Measurements from ENCODE around the gene ARL11. TPM values are rescaled to one million over a fixed set of nuclear protein-coding genes. Genes with fewer than 3 reads are reported as not detected.
"Not testable (repeated sequence)": the region's sequence is repeated elsewhere in the genome, so short reads cannot be mapped to it uniquely, and the experiment has no call there.

The ARL11 gene
- polyA plus RNA-seq, 3 donors from 2014 or later, result 0.27 to 1.3 (median 0.38) TPM

DNA sequence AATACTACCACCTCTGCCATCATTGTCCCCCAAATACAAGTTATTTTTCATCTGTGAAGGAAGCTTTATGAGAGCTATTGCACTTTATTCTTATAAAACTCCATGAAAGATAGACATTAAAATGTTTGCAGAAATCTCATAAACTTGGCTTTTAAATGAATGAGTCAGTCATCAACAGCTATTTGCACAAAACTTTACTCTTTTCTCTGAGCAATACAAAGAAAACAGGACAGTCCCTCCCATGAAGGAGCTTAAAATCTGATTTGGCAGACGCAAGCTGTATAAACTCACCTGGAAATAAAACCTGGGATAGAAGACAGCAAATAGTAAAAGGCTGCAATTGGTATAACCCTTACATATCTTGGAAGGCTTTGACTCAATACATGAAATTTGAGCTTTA, 26.3 kb upstream of the ARL11 start:
- no peak for DNase-seq
- no peaks in the 10 kb centered on the region for H3K36me3 Mint-ChIP-seq
- H3K4me1 Mint-ChIP-seq, result peaks cover 2 to 4% of the 10 kb centered on the region in 2 donors
- no peak overlapping the region for H3K27ac Mint-ChIP-seq
- H3K27me3 Mint-ChIP-seq (ENCODE audit: low read depth in 3 of 3), result peaks cover 0 to 5% (median 0%) of the 10 kb centered on the region in 3 donors
- no peaks in the 10 kb centered on the region for H3K9me3 Mint-ChIP-seq
- no peak overlapping the region for H3K4me3 Mint-ChIP-seq

DNA sequence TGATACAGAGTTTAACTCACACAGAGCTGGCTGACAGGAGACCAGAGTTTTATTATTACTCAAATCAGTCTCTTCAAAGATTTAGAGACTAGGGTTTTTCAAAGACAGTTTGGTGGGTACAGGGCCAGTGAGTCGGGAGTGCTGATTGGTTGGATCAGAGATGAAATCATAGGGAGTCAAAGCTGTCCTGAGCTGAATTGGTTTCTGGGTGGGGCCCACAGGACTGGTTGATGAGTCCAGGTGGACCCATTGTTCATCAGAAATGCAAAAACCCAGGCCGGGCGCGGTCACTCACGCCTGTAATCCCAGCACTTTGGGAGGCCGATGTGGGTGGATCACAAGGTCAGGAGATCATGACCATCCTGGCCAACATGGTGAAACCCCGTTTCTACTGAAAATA, 25.7 kb upstream of the ARL11 start:
- DNase-seq; H3K27me3 Mint-ChIP-seq (ENCODE audit: low read depth in 3 of 3); H3K36me3 Mint-ChIP-seq; H3K4me3 Mint-ChIP-seq; H3K4me1 Mint-ChIP-seq; H3K27ac Mint-ChIP-seq; H3K9me3 Mint-ChIP-seq: not testable (repeated sequence)

DNA sequence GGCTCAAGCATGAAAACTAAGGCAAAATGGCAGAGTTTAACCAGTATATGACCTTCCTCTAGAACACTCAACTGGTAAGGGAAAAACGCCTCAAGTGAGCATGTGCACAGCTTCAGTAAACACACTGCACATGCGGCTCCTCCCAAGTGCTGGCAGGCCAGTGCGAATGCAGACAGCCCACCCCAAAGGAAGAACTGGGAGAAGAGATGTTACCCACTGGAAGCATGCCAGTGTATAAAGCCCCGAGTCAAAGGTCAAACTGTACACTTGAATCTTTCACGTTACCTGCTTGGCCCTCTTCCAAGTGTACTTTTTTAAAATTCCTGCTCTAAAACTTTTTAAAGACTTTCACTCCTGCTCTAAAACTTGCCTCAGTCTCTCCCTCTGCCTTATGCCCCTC, 23.7 kb upstream of the ARL11 start:
- no peaks in the 10 kb centered on the region for H3K9me3 Mint-ChIP-seq
- H3K27me3 Mint-ChIP-seq (ENCODE audit: low read depth in 3 of 3), result no peaks in the 10 kb centered on the region
- H3K27ac Mint-ChIP-seq, result no peak overlapping the region
- H3K4me3 Mint-ChIP-seq, result no peak overlapping the region
- no peaks in the 10 kb centered on the region for H3K36me3 Mint-ChIP-seq
- no peak for DNase-seq
- peaks cover 3 to 6% of the 10 kb centered on the region in 2 donors for H3K4me1 Mint-ChIP-seq

DNA sequence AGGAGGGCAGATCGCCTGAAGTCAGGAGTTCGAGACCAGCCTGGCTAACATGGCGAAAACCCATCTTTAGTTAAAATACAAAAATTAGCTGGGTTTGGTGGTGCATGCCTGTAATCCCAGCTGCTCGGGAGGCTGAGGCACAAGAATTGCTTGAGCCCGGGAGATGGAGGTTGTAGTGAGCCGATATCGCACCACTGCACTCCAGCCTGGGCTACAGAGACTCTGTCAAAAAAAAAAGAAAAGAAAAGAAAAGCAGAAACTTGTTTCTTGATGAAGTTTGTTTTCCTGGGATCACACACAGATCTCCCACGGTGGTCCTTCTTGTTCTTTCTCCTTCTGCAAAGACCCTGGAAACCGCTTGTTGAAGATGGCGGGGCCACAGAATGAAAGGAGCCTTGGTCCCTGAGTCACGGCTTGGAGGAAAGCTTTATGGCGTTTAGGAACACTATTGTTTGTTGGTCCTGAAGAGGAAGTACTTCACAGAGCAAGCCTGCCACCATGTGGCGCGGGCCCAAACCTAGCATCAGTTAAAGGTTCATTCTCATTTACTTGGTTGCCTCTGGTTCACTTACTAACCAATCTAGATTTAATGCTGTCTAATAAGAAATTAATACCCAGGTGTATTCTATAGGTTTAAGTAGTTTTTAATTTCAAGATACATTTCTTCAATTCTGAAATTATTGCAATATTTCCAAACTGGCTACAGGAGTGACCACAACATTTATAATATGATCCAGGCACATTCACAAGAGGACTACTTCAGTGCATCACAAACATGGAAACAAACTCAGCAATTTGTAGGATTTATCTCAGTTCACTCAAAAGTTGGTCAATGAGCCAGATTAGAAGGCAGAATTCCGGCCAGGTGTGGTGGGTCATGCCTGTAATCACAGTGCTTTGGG, 21.3 kb upstream of the ARL11 start:
- Mint-ChIP-seq H3K36me3 (no peaks in the 10 kb centered on the region), H3K27me3 (ENCODE audit: low read depth in 3 of 3) (peaks cover 0 to 2% (median 0%) of the 10 kb centered on the region in 3 donors), H3K4me1 (peaks cover 3 to 6% of the 10 kb centered on the region in 2 donors), H3K27ac (peak overlapping the region in 4 of 6 donors; percentile 53 to 89 (median 82)), H3K4me3 (peak overlapping the region; percentile 82 to 93 (median 90)), H3K9me3 (no peaks in the 10 kb centered on the region)
- DNase-seq, result peak; percentile 66 to 73 (median 68)

DNA sequence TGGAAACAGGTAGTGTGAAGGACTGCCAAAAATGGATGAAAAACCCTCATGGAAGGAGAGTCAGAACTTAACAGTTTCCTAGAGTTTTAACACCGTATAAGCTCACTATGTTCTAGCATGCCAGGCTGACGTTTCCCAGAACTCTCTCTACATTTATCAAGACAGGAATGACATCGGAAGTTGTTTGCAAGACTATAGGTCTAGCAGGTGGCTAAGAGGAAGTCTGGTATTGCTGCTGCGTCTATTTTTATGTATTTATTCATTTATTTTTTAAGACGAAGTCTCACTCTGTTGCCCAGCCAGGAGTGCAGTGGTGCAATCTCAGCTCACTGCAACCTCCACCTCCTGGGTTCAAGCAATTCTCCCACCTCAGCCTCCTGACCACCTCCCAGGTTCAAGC, 20.5 kb upstream of the ARL11 start:
- H3K9me3 Mint-ChIP-seq, result no peaks in the 10 kb centered on the region
- no peak overlapping the region for H3K4me3 Mint-ChIP-seq
- H3K36me3 Mint-ChIP-seq, result no peaks in the 10 kb centered on the region
- DNase-seq, result no peak
- peaks cover 0 to 2% (median 0%) of the 10 kb centered on the region in 3 donors for H3K27me3 Mint-ChIP-seq (ENCODE audit: low read depth in 3 of 3)
- H3K27ac Mint-ChIP-seq, result no peak overlapping the region
- peaks cover 3 to 6% of the 10 kb centered on the region in 2 donors for H3K4me1 Mint-ChIP-seq

DNA sequence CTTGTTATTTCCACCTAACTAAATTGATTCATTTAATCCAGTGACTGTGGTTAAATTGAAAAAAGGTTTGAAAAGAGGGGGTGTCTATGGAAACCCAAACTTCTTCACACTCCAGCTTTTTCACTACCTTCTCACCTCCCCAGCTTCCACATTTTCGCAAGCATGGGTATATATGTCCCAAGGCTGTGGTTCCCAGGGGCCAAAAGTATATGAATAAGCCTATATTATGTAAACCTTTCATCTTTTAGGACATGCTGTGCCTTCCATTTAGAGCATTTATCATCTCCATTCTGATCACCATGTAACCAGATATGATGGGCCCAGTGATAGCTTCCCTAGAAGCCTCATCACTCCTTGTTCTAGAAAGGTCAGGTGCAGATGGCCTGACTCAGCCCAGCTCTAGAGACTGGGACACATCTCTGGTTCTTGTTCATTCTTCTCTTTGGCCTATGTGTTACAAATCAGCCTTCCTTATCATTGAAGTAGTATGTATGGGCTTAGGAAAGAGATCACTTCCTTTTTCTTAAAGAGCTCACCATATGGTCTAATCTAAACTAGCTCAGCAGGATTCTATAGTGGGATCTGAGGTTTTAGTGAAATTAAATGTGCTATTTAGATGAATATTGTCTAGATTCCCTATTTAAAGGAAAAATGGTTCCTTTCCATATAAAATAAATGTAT, 19.5 kb upstream of the ARL11 start:
- Mint-ChIP-seq H3K36me3 (no peaks in the 10 kb centered on the region), H3K9me3 (no peaks in the 10 kb centered on the region), H3K27me3 (ENCODE audit: low read depth in 3 of 3) (peaks cover 0 to 2% (median 0%) of the 10 kb centered on the region in 3 donors), H3K27ac (no peak overlapping the region), H3K4me1 (peaks cover 3 to 6% of the 10 kb centered on the region in 2 donors), H3K4me3 (no peak overlapping the region)
- DNase-seq, result no peak

DNA sequence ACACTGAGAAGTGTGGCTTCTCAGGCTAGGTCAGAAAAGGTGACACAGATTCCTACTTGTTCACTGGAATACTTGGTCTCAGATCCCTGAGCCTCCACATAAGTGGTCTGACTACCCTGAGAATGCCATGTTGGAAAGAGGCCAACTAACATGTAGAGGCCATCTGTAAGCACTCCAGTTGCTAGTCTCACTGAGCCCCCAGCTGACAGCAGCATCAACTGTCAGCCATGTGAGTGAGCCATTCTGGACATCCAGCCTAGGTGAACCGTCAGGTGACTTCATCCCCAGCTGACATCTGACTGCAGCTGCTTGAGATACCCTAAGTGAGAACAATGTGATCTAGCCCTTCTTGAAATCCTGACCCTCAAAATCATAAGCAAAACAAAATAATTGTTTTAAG, 18.1 kb upstream of the ARL11 start:
- H3K9me3 Mint-ChIP-seq, result no peaks in the 10 kb centered on the region
- H3K27ac Mint-ChIP-seq, result no peak overlapping the region
- no peak for DNase-seq
- peaks cover 0 to 4% (median 3%) of the 10 kb centered on the region in 3 donors for H3K27me3 Mint-ChIP-seq (ENCODE audit: low read depth in 3 of 3)
- H3K36me3 Mint-ChIP-seq, result no peaks in the 10 kb centered on the region
- peaks cover 3 to 6% of the 10 kb centered on the region in 2 donors for H3K4me1 Mint-ChIP-seq
- no peak overlapping the region for H3K4me3 Mint-ChIP-seq

DNA sequence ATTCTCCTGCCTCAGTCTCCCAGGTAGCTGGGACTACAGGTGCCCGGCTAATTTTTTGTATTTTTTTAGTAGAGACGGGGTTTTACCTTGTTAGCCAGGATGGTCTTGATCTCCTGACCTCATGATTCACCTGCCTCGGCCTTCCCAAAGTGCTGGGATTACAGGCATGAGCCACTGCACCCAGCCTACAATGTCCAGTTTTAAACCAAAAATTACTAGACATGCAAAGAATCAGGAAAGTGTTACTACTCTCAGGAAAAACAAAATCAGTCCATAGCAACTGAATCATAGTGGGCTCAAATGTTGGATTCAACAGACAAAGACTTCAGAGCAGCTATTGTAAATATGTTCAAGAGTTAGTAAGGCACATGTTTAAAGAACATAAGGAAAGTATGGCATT, 16.3 kb upstream of the ARL11 start:
- H3K9me3 Mint-ChIP-seq; DNase-seq; H3K36me3 Mint-ChIP-seq; H3K27ac Mint-ChIP-seq; H3K27me3 Mint-ChIP-seq (ENCODE audit: low read depth in 3 of 3); H3K4me1 Mint-ChIP-seq; H3K4me3 Mint-ChIP-seq: not testable (repeated sequence)

DNA sequence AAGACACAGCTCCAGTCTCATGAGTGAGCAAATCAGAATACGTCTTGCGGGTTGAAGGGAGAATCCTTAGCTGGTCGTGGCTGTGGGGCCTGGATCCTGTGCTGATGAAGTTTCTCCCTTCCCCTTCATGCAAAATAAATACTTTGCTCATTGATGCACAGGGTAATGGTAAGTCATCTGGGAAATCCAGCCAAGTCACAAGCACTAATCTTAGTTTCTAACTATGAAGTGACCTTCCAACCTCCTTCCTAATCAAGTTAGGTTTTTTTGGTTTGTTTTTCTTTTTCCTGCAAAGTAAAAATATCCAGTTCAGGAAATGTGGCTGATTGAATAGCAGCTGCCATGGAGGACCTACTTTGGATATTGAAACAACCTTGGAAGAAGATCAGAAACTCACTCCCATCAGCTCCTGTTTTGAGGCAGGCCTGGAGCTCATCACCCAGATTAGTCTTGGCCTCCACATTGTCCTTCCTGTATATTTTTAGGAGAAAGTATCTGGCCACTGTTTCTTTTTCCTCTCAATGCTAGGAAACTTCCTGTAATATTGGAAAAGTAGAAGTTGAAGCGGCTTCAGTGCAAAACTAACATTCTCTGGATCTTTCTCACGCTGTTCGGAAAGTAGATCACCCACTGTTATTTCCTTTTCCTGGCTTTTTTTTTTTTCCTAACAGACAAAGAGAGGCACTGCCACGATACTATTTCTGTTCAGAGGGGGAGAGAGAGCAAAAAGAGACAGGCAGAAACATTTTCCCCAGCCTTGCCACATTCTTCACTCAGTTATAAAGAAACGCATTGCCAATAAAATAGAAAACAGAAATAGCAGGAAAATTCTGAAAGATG, 12.3 kb upstream of the ARL11 start:
- Mint-ChIP-seq H3K27me3 (ENCODE audit: low read depth in 3 of 3) (peaks cover 0 to 5% (median 4%) of the 10 kb centered on the region in 3 donors), H3K27ac (no peak overlapping the region), H3K4me3 (no peak overlapping the region), H3K36me3 (no peaks in the 10 kb centered on the region), H3K9me3 (no peaks in the 10 kb centered on the region), H3K4me1 (no peaks in the 10 kb centered on the region)
- no peak for DNase-seq

DNA sequence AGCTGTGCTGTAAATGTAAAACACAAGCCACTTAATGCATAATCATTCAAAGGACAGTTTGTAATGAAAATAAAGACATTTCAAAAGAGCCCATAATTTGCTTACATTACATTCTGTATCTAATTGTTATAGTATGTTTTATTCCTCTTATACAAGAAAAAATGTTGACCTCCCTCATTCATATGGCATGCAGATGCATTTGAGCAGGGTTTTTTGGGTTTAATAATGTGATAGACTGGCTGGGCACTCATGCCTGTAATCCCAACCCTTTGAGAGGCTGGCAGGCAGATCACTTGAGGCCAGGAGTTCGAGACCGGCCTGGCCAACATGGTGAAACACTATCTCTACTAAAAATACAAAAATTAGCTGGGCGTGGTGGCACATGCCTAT, 11.6 kb upstream of the ARL11 start:
- DNase-seq, result no peak
- H3K9me3 Mint-ChIP-seq, result no peaks in the 10 kb centered on the region
- H3K4me3 Mint-ChIP-seq, result no peak overlapping the region
- H3K4me1 Mint-ChIP-seq, result no peaks in the 10 kb centered on the region
- H3K27ac Mint-ChIP-seq, result no peak overlapping the region
- no peaks in the 10 kb centered on the region for H3K36me3 Mint-ChIP-seq
- H3K27me3 Mint-ChIP-seq (ENCODE audit: low read depth in 3 of 3), result peaks cover 0 to 6% (median 4%) of the 10 kb centered on the region in 3 donors

DNA sequence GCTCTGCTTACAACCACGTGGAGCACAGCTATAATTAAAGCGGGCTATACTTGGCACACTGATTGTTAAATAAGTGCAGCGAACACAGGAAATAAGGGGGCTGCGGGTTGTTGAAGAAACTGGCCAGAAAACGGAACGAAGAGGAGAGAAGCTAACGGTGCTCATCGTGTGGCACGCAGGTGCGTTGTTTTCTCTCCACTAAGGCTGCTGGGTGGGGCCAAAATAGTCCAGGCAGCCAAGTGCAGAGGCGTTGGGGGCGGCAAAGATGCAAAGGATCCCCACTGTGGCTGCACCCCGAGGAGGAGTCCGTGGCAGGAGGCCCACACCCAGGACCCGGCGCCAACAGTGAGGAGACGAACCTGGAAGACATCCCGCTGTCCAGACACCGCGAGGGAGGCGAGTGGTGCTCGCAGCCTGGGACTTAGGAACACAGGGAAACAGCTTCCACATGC, 8.1 kb upstream of the ARL11 start:
- DNase-seq, result no peak
- Mint-ChIP-seq H3K9me3 (no peaks in the 10 kb centered on the region), H3K4me1 (no peaks in the 10 kb centered on the region), H3K4me3 (peak overlapping the region in 3 of 5 donors; percentile 21 to 41 (median 34)), H3K27me3 (ENCODE audit: low read depth in 3 of 3) (peaks cover 0 to 3% (median 2%) of the 10 kb centered on the region in 3 donors), H3K36me3 (no peaks in the 10 kb centered on the region), H3K27ac (no peak overlapping the region)

DNA sequence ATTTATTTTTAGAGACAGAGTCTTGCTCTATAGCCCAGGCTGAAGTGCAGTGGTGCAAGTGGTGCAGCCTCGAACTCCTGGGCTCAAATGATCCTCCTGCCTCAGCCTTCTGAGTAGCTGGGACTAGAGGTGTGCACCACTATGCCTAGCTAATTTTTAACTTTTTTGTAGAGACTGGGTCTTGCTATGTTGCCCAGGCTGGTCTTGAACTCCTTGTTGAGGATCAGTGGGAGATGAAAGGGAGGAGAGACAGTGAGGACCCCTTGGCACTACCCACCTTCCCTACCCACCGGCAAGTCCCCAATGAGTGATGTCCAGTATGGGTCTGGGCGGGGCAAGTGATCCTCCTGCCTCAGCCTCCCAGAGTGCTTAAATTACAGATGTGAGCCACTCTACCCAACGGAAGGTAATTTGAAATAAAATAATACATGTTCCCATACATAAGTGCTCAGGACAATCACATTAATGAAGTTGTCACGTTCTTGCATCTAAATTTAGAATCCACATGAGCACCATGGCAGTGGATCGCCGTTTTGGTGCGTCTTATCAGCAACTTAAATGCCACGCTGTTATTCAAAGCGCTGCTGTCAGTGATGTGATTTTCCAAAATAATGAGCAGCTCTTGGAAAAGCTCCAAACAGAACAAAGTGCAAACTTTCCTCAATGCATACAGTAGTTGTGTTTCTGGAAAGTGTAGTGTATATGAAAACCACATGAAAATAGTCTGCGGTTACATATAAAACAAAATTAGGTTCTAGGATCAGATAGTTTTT, 5.9 kb upstream of the ARL11 start:
- H3K27me3 Mint-ChIP-seq (ENCODE audit: low read depth in 3 of 3), result peaks cover 0 to 2% (median 0%) of the 10 kb centered on the region in 3 donors
- no peaks in the 10 kb centered on the region for H3K4me1 Mint-ChIP-seq
- no peak overlapping the region for H3K27ac Mint-ChIP-seq
- H3K9me3 Mint-ChIP-seq, result no peaks in the 10 kb centered on the region
- no peaks in the 10 kb centered on the region for H3K36me3 Mint-ChIP-seq
- no peak overlapping the region for H3K4me3 Mint-ChIP-seq
- DNase-seq, result no peak

DNA sequence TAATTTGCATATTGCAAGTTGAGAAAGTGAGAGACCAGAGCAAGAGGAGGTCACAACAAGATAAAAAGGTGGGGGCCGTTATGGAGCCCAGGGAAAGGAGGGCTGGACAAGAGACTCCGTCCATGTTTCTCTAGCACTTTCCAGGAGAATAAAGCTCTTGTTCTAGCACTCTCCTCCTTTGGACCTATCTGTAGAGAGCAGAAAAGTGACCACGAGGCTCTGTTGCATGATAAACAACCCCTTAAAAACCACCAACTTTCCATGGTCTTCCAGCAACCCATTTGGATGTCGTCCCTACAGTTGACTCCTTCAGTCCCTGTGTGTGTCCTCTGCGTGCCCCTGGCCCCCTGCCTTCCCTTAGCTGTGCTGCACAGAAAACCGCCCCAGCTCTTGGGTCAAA, 4.1 kb upstream of the ARL11 start:
- H3K4me3 Mint-ChIP-seq, result no peak overlapping the region
- DNase-seq, result no peak
- peaks cover 8 to 9% of the 10 kb centered on the region in 2 donors for H3K4me1 Mint-ChIP-seq
- no peaks in the 10 kb centered on the region for H3K9me3 Mint-ChIP-seq
- no peaks in the 10 kb centered on the region for H3K36me3 Mint-ChIP-seq
- H3K27me3 Mint-ChIP-seq (ENCODE audit: low read depth in 3 of 3), result peaks cover 0 to 2% (median 0%) of the 10 kb centered on the region in 3 donors
- H3K27ac Mint-ChIP-seq, result no peak overlapping the region
